IMR-90 (cell line): ENCODE measurements around the gene SLC25A51. TPM values are rescaled to one million over a fixed set of nuclear protein-coding genes. Genes with fewer than 3 reads are reported as not detected.

ENCODE experiments used
- ATAC-seq: fragments of 200-7000 bp; cut with Tn5 transposase; 2 replicates; pipeline ENCODE4 v1.9.1; 2020; ENCODE audit warnings: low read depth, mild to moderate bottlenecking, moderate library complexity
- BruUV-seq: library from RNA; stranded (reverse); fragments of 400-500 nt; replicated peaks from 2 replicates; lab custom pipeline; 2021; lab: Mats Ljungman, UMichigan
- CTCF ChIA-PET: fragments of 300-600 bp; formaldehyde crosslinking; extraction: SDS; loops from one replicate; lab custom pipeline; 2021; ENCODE audit warnings: antibody characterized with exemption; lab: Yijun Ruan, JAX
- POLR2A ChIA-PET: fragments of 300-600 bp; sonication (Branson Sonifier 250); formaldehyde crosslinking; loops from one replicate; lab custom pipeline; 2022; ENCODE audit warnings: antibody characterized with exemption; ENCODE audit not compliant: unreplicated experiment; lab: Charles Lee
- DNase-seq: peaks from one replicate; pipeline ENCODE4 v3.0.0; 2013
- H2AFZ ChIP-seq: replicated peaks from 2 replicates; pipeline ENCODE3; 2013; ENCODE audit warnings: low read length, mild to moderate bottlenecking; ENCODE audit not compliant: poor library complexity
- H2AK5ac ChIP-seq: 2 replicates; pipeline ENCODE4 v1.6.1; 2013; ENCODE audit warnings: low read depth, low read length, inconsistent platforms
- H2AK9ac ChIP-seq: replicated peaks from 2 replicates; pipeline ENCODE3; 2013; ENCODE audit warnings: mild to moderate bottlenecking, low read depth, low read length, moderate library complexity; ENCODE audit not compliant: poor library complexity
- H2BK120ac ChIP-seq: 2 replicates; pipeline ENCODE4 v1.6.1; 2013; ENCODE audit warnings: low read depth, low read length, inconsistent platforms
- H2BK15ac ChIP-seq: 3 replicates; pipeline ENCODE4 v1.6.1; 2013; ENCODE audit warnings: low read depth, low read length, inconsistent platforms
- H2BK20ac ChIP-seq: 2 replicates; pipeline ENCODE4 v1.6.1; 2013; ENCODE audit warnings: low read depth, mild to moderate bottlenecking, inconsistent platforms, low read length, moderate library complexity
- H2BK5ac ChIP-seq: 2 replicates; pipeline ENCODE4 v1.6.1; 2013; ENCODE audit warnings: mild to moderate bottlenecking, low read depth, low read length, inconsistent platforms; ENCODE audit not compliant: poor library complexity, severe bottlenecking
- H3K14ac ChIP-seq: replicated peaks from 2 replicates; pipeline ENCODE4 v1.6.1; 2013; ENCODE audit warnings: low read depth, low read length, inconsistent platforms
- H3K18ac ChIP-seq: 2 replicates; pipeline ENCODE4 v1.6.1; 2013; ENCODE audit warnings: low read depth, low read length, control low read depth
- H3K23ac ChIP-seq: 2 replicates; pipeline ENCODE4 v1.6.1; 2013; ENCODE audit warnings: low read depth, low read length, inconsistent platforms
- H3K27ac ChIP-seq: 2 replicates; pipeline ENCODE4 v1.5.1; 2013; ENCODE audit warnings: mild to moderate bottlenecking, control low read depth, low read length; ENCODE audit not compliant: insufficient read depth
- H3K27me3 ChIP-seq: 2 replicates; pipeline ENCODE4 v1.6.1; 2013; ENCODE audit warnings: low read length; ENCODE audit not compliant: control insufficient read depth, insufficient read depth
- H3K36me3 ChIP-seq: 2 replicates; pipeline ENCODE4 v1.6.1; 2013; ENCODE audit warnings: low read length, mixed read lengths; ENCODE audit not compliant: control insufficient read depth, insufficient read depth
- H3K4ac ChIP-seq: 2 replicates; pipeline ENCODE4 v1.6.1; 2013; ENCODE audit warnings: low read depth, low read length, inconsistent platforms
- H3K4me1 ChIP-seq: 2 replicates; pipeline ENCODE4 v1.6.1; 2013; ENCODE audit warnings: low read length, mixed read lengths; ENCODE audit not compliant: control insufficient read depth, insufficient read depth
- H3K4me2 ChIP-seq: 2 replicates; pipeline ENCODE4 v1.6.1; 2013; ENCODE audit warnings: low read depth, mild to moderate bottlenecking, control low read depth, low read length, moderate library complexity
- H3K4me3 ChIP-seq: 2 replicates; pipeline ENCODE4 v1.5.1; 2013; ENCODE audit warnings: low read depth, mild to moderate bottlenecking, control low read depth, low read length, moderate library complexity; ENCODE audit not compliant: insufficient read depth
- H3K56ac ChIP-seq: 2 replicates; pipeline ENCODE4 v1.6.1; 2013; ENCODE audit warnings: low read length, inconsistent platforms; ENCODE audit not compliant: insufficient read depth; ENCODE audit errors: extremely low read depth
- H3K79me1 ChIP-seq, 2 experiments: 2 replicates each; pipeline ENCODE4 v1.6.1; 2013; ENCODE audit warnings: low read length in 2 of 2, inconsistent platforms in 1 of 2, low read depth in 1 of 2
- H3K9ac ChIP-seq: 2 replicates; pipeline ENCODE4 v1.6.1; 2013; ENCODE audit warnings: low read depth, low read length, control low read depth
- H3K9me1 ChIP-seq: 2 replicates; pipeline ENCODE4 v1.6.1; 2013; ENCODE audit warnings: low read length, inconsistent platforms; ENCODE audit not compliant: insufficient read depth
- H3K9me3 ChIP-seq: 2 replicates; pipeline ENCODE4 v1.6.1; 2013; ENCODE audit warnings: low read length; ENCODE audit not compliant: control insufficient read depth, insufficient read depth
- H4K20me1 ChIP-seq: 2 replicates; pipeline ENCODE4 v1.6.1; 2013; ENCODE audit warnings: low read length, inconsistent platforms; ENCODE audit not compliant: insufficient read depth
- H4K5ac ChIP-seq: 2 replicates; pipeline ENCODE4 v1.6.1; 2013; ENCODE audit warnings: mild to moderate bottlenecking, low read depth, low read length, control low read depth
- H4K8ac ChIP-seq, 2 experiments: 2 replicates each; pipeline ENCODE4 v1.6.1; 2013; ENCODE audit warnings: low read depth in 2 of 2, low read length in 2 of 2, control low read depth in 1 of 2, inconsistent platforms in 1 of 2
- H4K91ac ChIP-seq: 2 replicates; pipeline ENCODE4 v1.6.1; 2013; ENCODE audit warnings: low read depth, low read length, inconsistent platforms; ENCODE audit not compliant: insufficient read depth
- BHLHE40 ChIP-seq: fragments of 150-350 bp; IDR thresholded peaks from 2 replicates; pipeline ENCODE4 v1.6.1; 2016; ENCODE audit warnings: mild to moderate bottlenecking, low read depth, low read length
- CEBPB ChIP-seq: IDR thresholded peaks from 2 replicates; pipeline ENCODE4 v1.6.1; 2012; ENCODE audit warnings: low read depth, low read length, improper control_type of control experiment
- CHD1 ChIP-seq: IDR thresholded peaks from 2 replicates; pipeline ENCODE4 v1.6.1; 2012; ENCODE audit warnings: low read depth, low read length, improper control_type of control experiment
- ELK1 ChIP-seq: fragments of 150-350 bp; IDR thresholded peaks from 2 replicates; pipeline ENCODE4 v1.6.1; 2016; ENCODE audit warnings: low read depth, mild to moderate bottlenecking, low read length, moderate library complexity, borderline replicate concordance
- FOS ChIP-seq: fragments of 150-350 bp; IDR thresholded peaks from 2 replicates; pipeline ENCODE4 v1.6.1; 2016; ENCODE audit warnings: low read depth, low read length
- MAFK ChIP-seq: IDR thresholded peaks from 2 replicates; pipeline ENCODE4 v1.6.1; 2012; ENCODE audit warnings: low read depth, low read length, improper control_type of control experiment
- MAZ ChIP-seq: IDR thresholded peaks from 2 replicates; pipeline ENCODE4 v1.6.1; 2012; ENCODE audit warnings: low read depth, mild to moderate bottlenecking, low read length, improper control_type of control experiment, moderate library complexity, borderline replicate concordance
- MXI1 ChIP-seq: IDR thresholded peaks from 2 replicates; pipeline ENCODE4 v1.6.1; 2012; ENCODE audit warnings: low read depth, mild to moderate bottlenecking, low read length, moderate library complexity, borderline replicate concordance
- NFE2L2 ChIP-seq: fragments of 150-350 bp; IDR thresholded peaks from 2 replicates; pipeline ENCODE4 v1.6.1; 2016; ENCODE audit warnings: low read depth, mild to moderate bottlenecking, low read length
- POLR2A ChIP-seq: IDR thresholded peaks from 2 replicates; pipeline ENCODE4 v1.6.1; 2012; ENCODE audit warnings: mild to moderate bottlenecking, low read depth, low read length
- RAD21 ChIP-seq: IDR thresholded peaks from 2 replicates; pipeline ENCODE4 v1.6.1; 2012; ENCODE audit warnings: low read length, improper control_type of control experiment
- RCOR1 ChIP-seq: IDR thresholded peaks from 2 replicates; pipeline ENCODE4 v1.6.1; 2012; ENCODE audit warnings: mild to moderate bottlenecking, low read length, improper control_type of control experiment; ENCODE audit not compliant: insufficient replicate concordance
- RFX5 ChIP-seq: IDR thresholded peaks from 2 replicates; pipeline ENCODE4 v1.8.0; 2012; ENCODE audit warnings: low read depth, mild to moderate bottlenecking, low read length, moderate library complexity
- SMC3 ChIP-seq: fragments of 150-350 bp; IDR thresholded peaks from 2 replicates; pipeline ENCODE4 v1.6.1; 2016; ENCODE audit warnings: low read depth, mild to moderate bottlenecking, antibody characterized with exemption, low read length, moderate library complexity
- USF2 ChIP-seq: fragments of 150-350 bp; IDR thresholded peaks from 2 replicates; pipeline ENCODE4 v1.6.1; 2017; ENCODE audit warnings: mild to moderate bottlenecking, antibody characterized with exemption, low read length, low read depth
- WGBS, 2 experiments: methylation state at CpG; one replicate each; pipeline versions ENCODE4 v1.1.5 to v1.1.7; 2013; ENCODE audit warnings: missing lambda C conversion rate in 2 of 2; ENCODE audit not compliant: insufficient read length in 1 of 2; ENCODE audit errors: extremely low coverage in 2 of 2; 5-methylcytosine and 5-hydroxymethylcytosine counted together
- dilution Hi-C: fragments of 300-500 bp; cut with HindIII; formaldehyde crosslinking; loops from one replicate; pipeline ENCODE4 v1.14.3; 2018; ENCODE audit warnings: low sequenced_read_pairs; ENCODE audit not compliant: unreplicated experiment
- in situ Hi-C: fragments of 300-500 bp; cut with MboI; formaldehyde crosslinking; loops from 3 replicates; pipeline ENCODE4 v1.14.3; 2019; ENCODE audit warnings: low sequenced_read_pairs, inconsistent platforms, mixed read lengths
- intact Hi-C: fragments of 100-400 bp; cut with micrococcal nuclease; formaldehyde crosslinking; loops from 2 replicates; pipeline ENCODE4 v1.10.0; 2022
- polyA plus RNA-seq, 3 experiments: library from polyadenylated mRNA; depleted of rRNA; stranded (reverse); fragments of >200 nt; gene quantifications; 2 replicates each; pipeline ENCODE4 v1.2.3, GENCODE V29; 2012; ENCODE audit warnings: low replicate concordance in 1 of 3
- total RNA-seq: library from RNA; depleted of rRNA; stranded (reverse); fragments of >200 nt; gene quantifications from 2 replicates; pipeline ENCODE4 v1.2.3, GENCODE V29; 2012
- TF ChIP-seq, protein P1 (sequence below): conservative IDR thresholded peaks from 2 replicates; pipeline ENCODE4 v1.5.1; 2012; ENCODE audit warnings: mild to moderate bottlenecking, low read depth, low read length, improper control_type of control experiment

The SLC25A51 gene
- total and polyA plus RNA-seq, 2 of the 4 experiments (the other 2 are of a cell fraction) = 14.1 to 81.6 TPM

- H2AK9ac ChIP-seq = no peak overlapping the region
- H3K36me3 ChIP-seq = peaks cover 55% of the 10 kb centered on the region
- no peak overlapping the region for H2BK5ac ChIP-seq
- H2BK120ac ChIP-seq = no peak overlapping the region
- H3K4ac ChIP-seq = no peak overlapping the region
- peaks cover 17% of the 10 kb centered on the region; the same call in 1 of the 2 replicates for H4K20me1 ChIP-seq
- no peak overlapping the region for H2BK20ac ChIP-seq
- no peak overlapping the region for H2AFZ ChIP-seq
- H3K27me3 ChIP-seq = no peaks in the 10 kb centered on the region
- BruUV-seq = no TSS peak
- H2AK5ac ChIP-seq = no peak overlapping the region
- H3K23ac ChIP-seq = no peak overlapping the region
- no peak overlapping the region for H3K27ac ChIP-seq
- dilution Hi-C loops = loop anchor here (25.0 kb wide), 1 partner anchor 467 kb away; the partner anchor contains the start of gene ALDH1B1
- H4K91ac ChIP-seq = no peak overlapping the region
- H4K8ac ChIP-seq = no peak overlapping the region; a peak in 1 of 4 replicates
- no peak overlapping the region for H3K56ac ChIP-seq
- POLR2A ChIA-PET = no interaction called here
- intact Hi-C loops = no loop called here
- H3K9me1 ChIP-seq = peaks cover 6% of the 10 kb centered on the region; the same call in 1 of the 2 replicates
- H3K79me1 ChIP-seq = peaks cover 43 to 79% of the 10 kb centered on the region in 2 experiments; a peak in 3 of 4 replicates
- no peak overlapping the region for H3K4me2 ChIP-seq
- no peak overlapping the region for H3K9ac ChIP-seq
- H3K4me3 ChIP-seq = no peak overlapping the region
- DNase-seq (no peak), ATAC-seq (no peak)
- in situ Hi-C loops = loop anchor here (10.0 kb wide), 1 partner anchor 145 kb away; the partner anchor contains the start of gene SHB
- no peaks in the 10 kb centered on the region for H3K9me3 ChIP-seq
- TF ChIP-seq RCOR1 (no peak), ELK1 (no peak), MAFK (no peak), CHD1 (no peak), RFX5 (no peak), USF2 (no peak), MAZ (no peak), RAD21 (no peak), FOS (no peak), POLR2A (no peak), NFE2L2 (no peak), SMC3 (no peak), MXI1 (no peak), CEBPB (no peak), BHLHE40 (no peak)
- TF ChIP-seq, protein P1, sequence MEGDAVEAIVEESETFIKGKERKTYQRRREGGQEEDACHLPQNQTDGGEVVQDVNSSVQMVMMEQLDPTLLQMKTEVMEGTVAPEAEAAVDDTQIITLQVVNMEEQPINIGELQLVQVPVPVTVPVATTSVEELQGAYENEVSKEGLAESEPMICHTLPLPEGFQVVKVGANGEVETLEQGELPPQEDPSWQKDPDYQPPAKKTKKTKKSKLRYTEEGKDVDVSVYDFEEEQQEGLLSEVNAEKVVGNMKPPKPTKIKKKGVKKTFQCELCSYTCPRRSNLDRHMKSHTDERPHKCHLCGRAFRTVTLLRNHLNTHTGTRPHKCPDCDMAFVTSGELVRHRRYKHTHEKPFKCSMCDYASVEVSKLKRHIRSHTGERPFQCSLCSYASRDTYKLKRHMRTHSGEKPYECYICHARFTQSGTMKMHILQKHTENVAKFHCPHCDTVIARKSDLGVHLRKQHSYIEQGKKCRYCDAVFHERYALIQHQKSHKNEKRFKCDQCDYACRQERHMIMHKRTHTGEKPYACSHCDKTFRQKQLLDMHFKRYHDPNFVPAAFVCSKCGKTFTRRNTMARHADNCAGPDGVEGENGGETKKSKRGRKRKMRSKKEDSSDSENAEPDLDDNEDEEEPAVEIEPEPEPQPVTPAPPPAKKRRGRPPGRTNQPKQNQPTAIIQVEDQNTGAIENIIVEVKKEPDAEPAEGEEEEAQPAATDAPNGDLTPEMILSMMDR = no peak
- CTCF ChIA-PET = no interaction called here
- peaks cover 13% of the 10 kb centered on the region for H3K4me1 ChIP-seq
- H4K5ac ChIP-seq = no peak overlapping the region
- H3K18ac ChIP-seq = no peak overlapping the region
- no peak overlapping the region for H3K14ac ChIP-seq
- H2BK15ac ChIP-seq = no peak overlapping the region
- WGBS, 2 experiments = no CpG with 5 or more reads among the region's 6 CpGs
Observed at GRCh38 chr9:37919956-37920335, 16.0 kb upstream of the SLC25A51 start.
